ENCODE data around the gene GLT6D1. TPM values are rescaled to one million over a fixed set of nuclear protein-coding genes. Genes with fewer than 3 reads are reported as not detected.

The GLT6D1 gene
- total and polyA plus RNA-seq, 2 of the 8 experiments (the other 6 are each of a cell fraction or from before 2014, with no cell fraction given): 1.3 to 2.1 TPM

DNA sequence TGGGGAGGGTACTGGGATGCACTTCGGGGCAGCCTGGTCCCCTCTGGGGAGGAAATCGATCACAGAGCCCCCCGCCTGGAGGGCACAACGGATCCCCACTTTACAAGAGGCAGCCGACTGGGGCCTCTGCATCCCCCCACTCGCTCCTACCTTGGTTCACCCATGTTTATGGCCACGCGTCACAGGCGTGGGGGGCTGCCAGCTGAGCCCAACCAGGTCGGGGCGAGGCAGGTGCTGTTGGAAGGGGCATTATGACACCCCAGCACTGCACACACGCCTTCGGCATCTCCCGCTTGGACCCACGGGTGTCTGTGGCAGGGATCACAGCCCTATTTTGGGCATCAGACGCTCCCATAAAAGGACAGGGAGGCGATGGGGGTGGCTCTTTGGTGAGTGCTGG is 45.4 kb upstream of the GLT6D1 start:
- 92% methylated on average over 13 of the region's 17 CpGs; no CpG with 5 or more reads in 1 of the 2 experiments for WGBS, 2 experiments (ENCODE audit: extremely low coverage in 1 of 2, insufficient coverage in 1 of 2, insufficient read length in 1 of 2, insufficient replicate concordance in 2 of 2, low coverage in 1 of 2, low lambda C conversion rate in 2 of 2, missing lambda C conversion rate in 1 of 2)
- Histone ChIP-seq H4K20me1 (replicated peaks in 1 of 2; ENCODE audit: control insufficient read depth in 1 of 2, insufficient read depth in 2 of 2, low read length in 2 of 2) (no peaks in the 10 kb centered on the region), H4K8ac (ENCODE audit: extremely low read depth, insufficient read depth, low read length) (no peak overlapping the region), H3K27ac (ENCODE audit: low read depth, low read length) (no peak overlapping the region), H2AFZ (ENCODE audit: low read length) (no peak overlapping the region), H3K56ac (replicated peaks; ENCODE audit: insufficient read length, low read depth, low read length) (no peak overlapping the region), H3K79me2 (ENCODE audit: control insufficient read depth in 1 of 2, insufficient read depth in 2 of 2, low read length in 2 of 2) (no peaks in the 10 kb centered on the region), H3K23ac (ENCODE audit: insufficient read length) (no peak overlapping the region), H2BK120ac (replicated peaks; ENCODE audit: low read depth, low read length) (no peak overlapping the region), H4K5ac (ENCODE audit: insufficient read length, low read depth, low read length) (no peak overlapping the region), H3K4me1 (replicated peaks in 1 of 4; ENCODE audit: control insufficient read depth in 3 of 4, insufficient read depth in 4 of 4, low read length in 3 of 4) (peaks cover 0 to 7% (median under 1%) of the 10 kb centered on the region in 4 experiments; a peak in 4 of 7 replicates), H2BK12ac (ENCODE audit: low read depth, low read length) (no peak overlapping the region), H2BK5ac (ENCODE audit: low read depth, low read length) (no peak overlapping the region), H2AK5ac (ENCODE audit: low read depth, low read length) (no peak overlapping the region), H3K36me3 (ENCODE audit: control insufficient read depth in 2 of 4, insufficient read depth in 4 of 4, low read length in 3 of 4) (no peaks in the 10 kb centered on the region), H3K9ac (replicated peaks in 1 of 4; ENCODE audit: extremely low read depth in 1 of 4, low read depth in 3 of 4, low read length in 3 of 4) (no peak overlapping the region), H3K4ac (replicated peaks; ENCODE audit: insufficient read length, low read depth, low read length) (no peak overlapping the region), H3K9me3 (ENCODE audit: insufficient read depth in 2 of 2, low read depth in 1 of 2, low read length in 1 of 2) (peaks cover 3 to 5% of the 10 kb centered on the region in 2 experiments; a peak in 1 of 4 replicates), H3K79me1 (ENCODE audit: low read depth, low read length) (no peaks in the 10 kb centered on the region), H4K91ac (replicated peaks; ENCODE audit: insufficient read length, low read length) (no peak overlapping the region), H3K4me3 (ENCODE audit: extremely low read depth in 1 of 4, insufficient read depth in 2 of 4, low read depth in 3 of 4, low read length in 4 of 4) (no peak overlapping the region), H3K14ac (ENCODE audit: insufficient read length) (no peak overlapping the region), H3K27me3 (replicated peaks in 1 of 4; ENCODE audit: control insufficient read depth in 3 of 4, extremely low read depth in 1 of 4, insufficient read depth in 3 of 4, low read length in 3 of 4) (no peaks in the 10 kb centered on the region; a peak in 1 of 7 replicates), H3K4me2 (ENCODE audit: insufficient read depth in 1 of 2, low read depth in 2 of 2, low read length in 2 of 2) (no peak overlapping the region), H2BK15ac (ENCODE audit: low read length) (no peak overlapping the region), H3K18ac (ENCODE audit: extremely low read depth, low read length) (no peak overlapping the region), H2BK20ac (ENCODE audit: low read length) (no peak overlapping the region), H3K23me2 (ENCODE audit: low read depth, low read length) (no peaks in the 10 kb centered on the region)
- FAIRE-seq (no peak), DNase-seq (ENCODE audit: low read depth in 1 of 2, low spot score in 2 of 2) (no peak)
- ChIA-PET POLR2A (ENCODE audit: partially characterized antibody) (interaction anchor here (0.8 kb wide), 1 partner anchor 12 kb away, joined by 3 read pairs; no protein-coding TSS in a partner anchor), CTCF (ENCODE audit: partially characterized antibody) (interaction anchor here (1.1 to 1.3 kb wide), 2 partner anchors 9 to 13 kb away, joined by 3 to 4 read pairs; no protein-coding TSS in a partner anchor)
- no peak for TF ChIP-seq SAP30 (IDR thresholded peaks at IDR 0.05; ENCODE audit: insufficient read depth, insufficient replicate concordance, low read length)
- TF ChIP-seq, protein P1, sequence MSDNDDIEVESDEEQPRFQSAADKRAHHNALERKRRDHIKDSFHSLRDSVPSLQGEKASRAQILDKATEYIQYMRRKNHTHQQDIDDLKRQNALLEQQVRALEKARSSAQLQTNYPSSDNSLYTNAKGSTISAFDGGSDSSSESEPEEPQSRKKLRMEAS (IDR thresholded peaks at IDR 0.05): no peak
- TF ChIP-seq SP2 (IDR thresholded peaks at IDR 0.05; ENCODE audit: low read length): no peak
- no peak for TF ChIP-seq TCF12 (IDR thresholded peaks at IDR 0.05; ENCODE audit: low read depth, low read length)
- TF ChIP-seq CTBP2 (IDR thresholded peaks at IDR 0.05; ENCODE audit: borderline replicate concordance, insufficient read depth, insufficient read length, low read length): no peak
- no peak for TF ChIP-seq RAD21 (IDR thresholded peaks at IDR 0.05 in 1 of 2, conservative IDR thresholded peaks at IDR 0.05 in 1 of 2; ENCODE audit: low read depth in 2 of 2, low read length in 2 of 2)

All from H1 (cell line).